Esophagus squamous epithelium (tissue), 5 donors: ENCODE results near the gene AEN. TPM values are rescaled to one million over a fixed set of nuclear protein-coding genes. Genes with fewer than 3 reads are reported as not detected.

ENCODE experiments used
- DNase-seq: peaks from one replicate; lab custom pipeline; 2025; lab: John Stamatoyannopoulos, UW
- H3K27ac ChIP-seq, 4 donors: fragments of 200-600 bp; sonication (generic); one replicate each; pipeline ENCODE4 v1.5.1; 2016 to 2019; ENCODE audit warnings: mild to moderate bottlenecking in 1 of 4
- H3K27me3 ChIP-seq, 4 donors: fragments of 200-600 bp; sonication (generic); 1 replicate in 3 of 4; 2 replicates in 1 of 4; pipeline versions ENCODE4 v1.5.1 to v1.6.0; 2017 to 2021; ENCODE audit warnings: antibody characterized with exemption in 1 of 4
- H3K36me3 ChIP-seq, 3 donors: fragments of 200-600 bp; sonication (generic); one replicate each; pipeline ENCODE4 v1.5.1; 2016 to 2019
- H3K4me1 ChIP-seq, 3 donors: fragments of 200-600 bp; sonication (generic); one replicate each; pipeline ENCODE4 v1.5.1; 2017 to 2019
- H3K4me3 ChIP-seq, 4 donors: fragments of 200-600 bp; sonication (generic); 1 replicate in 3 of 4; 2 replicates in 1 of 4; pipeline ENCODE4 v1.5.1; 2016 to 2019; ENCODE audit warnings: mild to moderate bottlenecking in 2 of 4, moderate library complexity in 1 of 4
- H3K9me3 ChIP-seq, 3 donors: fragments of 200-600 bp; sonication (generic); one replicate each; pipeline ENCODE4 v1.5.1; 2016 to 2019
- POLR2A ChIP-seq, 4 donors: fragments of 450-650 bp; IDR thresholded peaks; one replicate each; pipeline ENCODE4 v1.6.1; 2017; ENCODE audit warnings: antibody characterized with exemption in 4 of 4, mild to moderate bottlenecking in 4 of 4, moderate library complexity in 3 of 4
- WGBS, 2 donors: methylation state at CpG; one replicate each; pipeline ENCODE4 v1.1.5; 2018; 5-methylcytosine and 5-hydroxymethylcytosine counted together
- intact Hi-C: fragments of 100-400 bp; cut with DNase I; formaldehyde crosslinking; loops from one replicate; pipeline ENCODE4 v1.15.0; 2022
- total RNA-seq, 4 donors: library from RNA; depleted of rRNA; stranded (reverse); fragments of >200 nt; gene quantifications; one replicate each; pipeline ENCODE4 v1.1.0, GENCODE V29; 2016
- TF ChIP-seq, protein P1 (sequence below), 6 experiments: fragments of 450-650 bp in 4 of 6; fragments of 200-600 bp in 2 of 6; sonication (generic) in 2 of 6; IDR thresholded peaks; one replicate each; pipeline ENCODE4 v1.5.1; 2016 to 2019; ENCODE audit warnings: antibody characterized with exemption in 6 of 6, mild to moderate bottlenecking in 4 of 6, moderate library complexity in 4 of 6
- donor health status: DM: yes; HTN: yes; CAD: no.

Gene AEN
- total RNA-seq, 4 donors from 2014 or later, result 13.4 to 31.4 (median 18.1) TPM

GRCh38 chr15:88635318-88635717 is 14.2 kb downstream of the AEN start:
- 49 to 57% methylated on average over 6 of the region's 6 CpGs for WGBS, 2 donors
- Histone ChIP-seq H3K27ac (peak overlapping the region in 2 of 4 donors; percentile 95 to 99), H3K27me3 (no peaks in the 10 kb centered on the region), H3K36me3 (peaks cover 0 to 28% (median 0%) of the 10 kb centered on the region in 3 donors), H3K9me3 (no peaks in the 10 kb centered on the region), H3K4me3 (no peak overlapping the region), H3K4me1 (peaks cover 23 to 61% (median 36%) of the 10 kb centered on the region in 3 donors)
- TF ChIP-seq, protein P1, sequence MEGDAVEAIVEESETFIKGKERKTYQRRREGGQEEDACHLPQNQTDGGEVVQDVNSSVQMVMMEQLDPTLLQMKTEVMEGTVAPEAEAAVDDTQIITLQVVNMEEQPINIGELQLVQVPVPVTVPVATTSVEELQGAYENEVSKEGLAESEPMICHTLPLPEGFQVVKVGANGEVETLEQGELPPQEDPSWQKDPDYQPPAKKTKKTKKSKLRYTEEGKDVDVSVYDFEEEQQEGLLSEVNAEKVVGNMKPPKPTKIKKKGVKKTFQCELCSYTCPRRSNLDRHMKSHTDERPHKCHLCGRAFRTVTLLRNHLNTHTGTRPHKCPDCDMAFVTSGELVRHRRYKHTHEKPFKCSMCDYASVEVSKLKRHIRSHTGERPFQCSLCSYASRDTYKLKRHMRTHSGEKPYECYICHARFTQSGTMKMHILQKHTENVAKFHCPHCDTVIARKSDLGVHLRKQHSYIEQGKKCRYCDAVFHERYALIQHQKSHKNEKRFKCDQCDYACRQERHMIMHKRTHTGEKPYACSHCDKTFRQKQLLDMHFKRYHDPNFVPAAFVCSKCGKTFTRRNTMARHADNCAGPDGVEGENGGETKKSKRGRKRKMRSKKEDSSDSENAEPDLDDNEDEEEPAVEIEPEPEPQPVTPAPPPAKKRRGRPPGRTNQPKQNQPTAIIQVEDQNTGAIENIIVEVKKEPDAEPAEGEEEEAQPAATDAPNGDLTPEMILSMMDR (IDR thresholded peaks at IDR 0.05), result no peak
- TF ChIP-seq POLR2A (IDR thresholded peaks at IDR 0.05), result peak in 1 of 4 donors; percentile 64
- DNase-seq, result no peak
- intact Hi-C loops, result no loop called here

GRCh38 chr15:88636050-88636449 is 14.9 kb downstream of the AEN start:
- Histone ChIP-seq H3K9me3 (no peaks in the 10 kb centered on the region), H3K27me3 (no peaks in the 10 kb centered on the region), H3K4me1 (peaks cover 24 to 58% (median 38%) of the 10 kb centered on the region in 3 donors), H3K4me3 (peak overlapping the region in 2 of 4 donors; percentile 24 to 45), H3K36me3 (peaks cover 0 to 21% (median 0%) of the 10 kb centered on the region in 3 donors), H3K27ac (peak overlapping the region; percentile 79 to 99 (median 94))
- peak in 2 of 4 donors; percentile 14 to 80 for TF ChIP-seq POLR2A (IDR thresholded peaks at IDR 0.05)
- TF ChIP-seq, protein P1 (IDR thresholded peaks at IDR 0.05), result no peak
- no peak for DNase-seq
- WGBS, 2 donors, result 60 to 76% methylated on average over 8 to 10 of the region's 11 CpGs
- intact Hi-C loops, result no loop called here

DNA sequence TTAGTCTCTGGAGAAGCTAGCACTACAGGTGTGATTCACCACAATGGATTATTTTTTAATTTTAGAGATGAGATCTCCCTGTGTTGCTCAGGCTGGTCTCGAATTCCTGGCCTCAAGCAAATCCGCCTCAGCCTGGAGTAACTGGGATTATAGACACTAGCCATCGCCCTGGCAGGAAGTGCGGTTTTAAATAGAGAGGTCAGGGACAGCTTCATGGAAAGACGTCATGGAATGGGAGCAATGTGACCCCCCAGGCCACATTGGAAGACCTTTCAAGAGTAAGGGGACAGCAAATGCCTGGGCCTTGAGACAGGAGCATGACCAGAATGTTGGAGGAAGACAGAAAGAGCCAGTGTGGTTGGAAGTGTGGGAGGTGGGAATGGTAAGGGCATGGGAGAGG is 15.5 kb downstream of the AEN start:
- H3K36me3 ChIP-seq, result peaks cover 0 to 15% (median 0%) of the 10 kb centered on the region in 3 donors
- H3K9me3 ChIP-seq, result no peaks in the 10 kb centered on the region
- 45 to 72% methylated on average over 4 to 5 of the region's 5 CpGs for WGBS, 2 donors
- H3K27ac ChIP-seq, result peak overlapping the region; percentile 79 to 99 (median 94)
- intact Hi-C loops, result no loop called here
- TF ChIP-seq POLR2A (IDR thresholded peaks at IDR 0.05), result no peak
- TF ChIP-seq, protein P1 (IDR thresholded peaks at IDR 0.05), result no peak
- no peak for DNase-seq
- no peaks in the 10 kb centered on the region for H3K27me3 ChIP-seq
- peak overlapping the region in 1 of 4 donors; percentile 24 for H3K4me3 ChIP-seq
- peaks cover 28 to 54% (median 38%) of the 10 kb centered on the region in 3 donors for H3K4me1 ChIP-seq

- 74% methylated on average over 7 of the region's 7 CpGs for WGBS, 2 donors
- peaks cover 0 to 7% (median 0%) of the 10 kb centered on the region in 3 donors for H3K36me3 ChIP-seq
- intact Hi-C loops, result no loop called here
- no peaks in the 10 kb centered on the region for H3K27me3 ChIP-seq
- DNase-seq, result no peak
- no peak for TF ChIP-seq POLR2A (IDR thresholded peaks at IDR 0.05)
- TF ChIP-seq, protein P1 (IDR thresholded peaks at IDR 0.05), result no peak
- H3K4me3 ChIP-seq, result peak overlapping the region in 1 of 4 donors; percentile 71
- no peaks in the 10 kb centered on the region for H3K9me3 ChIP-seq
- peak overlapping the region; percentile 90 to 99 (median 94) for H3K27ac ChIP-seq
- peaks cover 28 to 54% (median 38%) of the 10 kb centered on the region in 3 donors for H3K4me1 ChIP-seq
Observed at GRCh38 chr15:88637436-88637835, 16.3 kb downstream of the AEN start.

- DNase-seq, result no peak
- peaks cover 0 to 1% (median 0%) of the 10 kb centered on the region in 3 donors for H3K36me3 ChIP-seq
- H3K27ac ChIP-seq, result peak overlapping the region; percentile 90 to 99 (median 94)
- no peaks in the 10 kb centered on the region for H3K27me3 ChIP-seq
- 58 to 64% methylated on average over 1 to 5 of the region's 7 CpGs for WGBS, 2 donors
- TF ChIP-seq, protein P1 (IDR thresholded peaks at IDR 0.05), result no peak
- no peak for TF ChIP-seq POLR2A (IDR thresholded peaks at IDR 0.05)
- peak overlapping the region; percentile 39 to 71 (median 52) for H3K4me3 ChIP-seq
- peaks cover 28 to 54% (median 38%) of the 10 kb centered on the region in 3 donors for H3K4me1 ChIP-seq
- intact Hi-C loops, result no loop called here
- no peaks in the 10 kb centered on the region for H3K9me3 ChIP-seq
Observed at GRCh38 chr15:88637841-88638625, 16.9 kb downstream of the AEN start.
